Measurements from ENCODE around the gene UBE2Q1. TPM values are rescaled to one million over a fixed set of nuclear protein-coding genes. Genes with fewer than 3 reads are reported as not detected.

UBE2Q1 gene
- total and polyA plus RNA-seq, 2 donors (not counting 1 experiment from before 2014, with no cell fraction given) = 20.1 to 23.6 TPM

DNA sequence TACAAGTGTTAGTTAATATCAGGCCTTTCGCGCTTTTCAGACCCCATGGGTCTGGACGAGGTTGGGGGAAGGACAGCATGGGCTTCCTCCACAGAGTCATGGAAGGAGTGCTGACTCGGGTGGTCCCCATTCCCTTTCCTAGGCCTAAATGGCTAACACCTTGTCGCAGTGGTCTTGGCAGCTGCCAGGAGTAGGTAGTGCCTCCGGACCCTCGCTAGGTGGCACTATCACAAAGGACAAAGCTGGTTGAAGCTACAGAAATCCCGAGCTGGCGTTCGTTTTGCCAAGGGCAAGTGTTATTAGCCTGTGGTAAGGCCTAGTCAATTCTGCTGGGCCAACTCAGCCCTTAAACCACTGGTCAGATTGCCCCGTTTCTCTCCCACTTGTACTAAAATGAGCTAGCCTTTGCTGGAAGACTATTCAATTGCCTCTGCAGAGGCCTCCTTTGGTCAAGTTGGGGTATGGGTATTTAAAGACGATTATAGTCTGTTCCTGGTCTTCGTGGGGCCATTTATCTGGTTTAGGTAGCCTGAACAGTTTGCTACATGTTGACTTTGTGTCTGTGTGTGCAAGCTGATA is 1.1 kb upstream of the UBE2Q1 start:
- Histone ChIP-seq H3K9me3 (ENCODE audit: control insufficient read depth, insufficient read depth, low read depth, low read length) (no peaks in the 10 kb centered on the region), H3K9ac (ENCODE audit: insufficient read depth, low read length) (no peak overlapping the region), H3K4me2 (ENCODE audit: extremely low read depth, insufficient read depth, low read length) (peak overlapping the region; percentile 99), H3K79me2 (ENCODE audit: control insufficient read depth, insufficient read depth, low read length) (peaks cover 32% of the 10 kb centered on the region), H2AFZ (ENCODE audit: low read length) (peak overlapping the region; percentile 98), H3K4me3 (replicated peaks in 1 of 4; ENCODE audit: control extremely low read depth in 1 of 4, insufficient read depth in 1 of 4, low read depth in 3 of 4, low read length in 4 of 4) (peak overlapping the region; percentile 66 to 92 (median 69)), H3K27me3 (ENCODE audit: control insufficient read depth, insufficient read depth, low read length) (no peaks in the 10 kb centered on the region), H3K36me3 (ENCODE audit: control insufficient read depth, insufficient read depth, low read length) (peaks cover 9% of the 10 kb centered on the region), H3K4me1 (ENCODE audit: control insufficient read depth, extremely low read depth, insufficient read depth, low read length) (peaks cover 10% of the 10 kb centered on the region), H4K20me1 (ENCODE audit: control insufficient read depth, extremely low read depth, insufficient read depth, low read length) (no peaks in the 10 kb centered on the region), H3K27ac (ENCODE audit: insufficient read depth, low read length) (peak overlapping the region; percentile 87)
- peak; percentile 85 to 95 for DNase-seq (ENCODE audit: low read depth in 2 of 2)
- TF ChIP-seq EZH2 (IDR thresholded peaks at IDR 0.05; ENCODE audit: low read length, missing control alignments) = no peak
- TF ChIP-seq, protein P1, sequence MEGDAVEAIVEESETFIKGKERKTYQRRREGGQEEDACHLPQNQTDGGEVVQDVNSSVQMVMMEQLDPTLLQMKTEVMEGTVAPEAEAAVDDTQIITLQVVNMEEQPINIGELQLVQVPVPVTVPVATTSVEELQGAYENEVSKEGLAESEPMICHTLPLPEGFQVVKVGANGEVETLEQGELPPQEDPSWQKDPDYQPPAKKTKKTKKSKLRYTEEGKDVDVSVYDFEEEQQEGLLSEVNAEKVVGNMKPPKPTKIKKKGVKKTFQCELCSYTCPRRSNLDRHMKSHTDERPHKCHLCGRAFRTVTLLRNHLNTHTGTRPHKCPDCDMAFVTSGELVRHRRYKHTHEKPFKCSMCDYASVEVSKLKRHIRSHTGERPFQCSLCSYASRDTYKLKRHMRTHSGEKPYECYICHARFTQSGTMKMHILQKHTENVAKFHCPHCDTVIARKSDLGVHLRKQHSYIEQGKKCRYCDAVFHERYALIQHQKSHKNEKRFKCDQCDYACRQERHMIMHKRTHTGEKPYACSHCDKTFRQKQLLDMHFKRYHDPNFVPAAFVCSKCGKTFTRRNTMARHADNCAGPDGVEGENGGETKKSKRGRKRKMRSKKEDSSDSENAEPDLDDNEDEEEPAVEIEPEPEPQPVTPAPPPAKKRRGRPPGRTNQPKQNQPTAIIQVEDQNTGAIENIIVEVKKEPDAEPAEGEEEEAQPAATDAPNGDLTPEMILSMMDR (conservative IDR thresholded peaks at IDR 0.05 in 1 of 2, IDR thresholded peaks at IDR 0.05 in 1 of 2; ENCODE audit: low read depth in 1 of 2, low read length in 2 of 2) = peak; percentile 89 to 92

DNA sequence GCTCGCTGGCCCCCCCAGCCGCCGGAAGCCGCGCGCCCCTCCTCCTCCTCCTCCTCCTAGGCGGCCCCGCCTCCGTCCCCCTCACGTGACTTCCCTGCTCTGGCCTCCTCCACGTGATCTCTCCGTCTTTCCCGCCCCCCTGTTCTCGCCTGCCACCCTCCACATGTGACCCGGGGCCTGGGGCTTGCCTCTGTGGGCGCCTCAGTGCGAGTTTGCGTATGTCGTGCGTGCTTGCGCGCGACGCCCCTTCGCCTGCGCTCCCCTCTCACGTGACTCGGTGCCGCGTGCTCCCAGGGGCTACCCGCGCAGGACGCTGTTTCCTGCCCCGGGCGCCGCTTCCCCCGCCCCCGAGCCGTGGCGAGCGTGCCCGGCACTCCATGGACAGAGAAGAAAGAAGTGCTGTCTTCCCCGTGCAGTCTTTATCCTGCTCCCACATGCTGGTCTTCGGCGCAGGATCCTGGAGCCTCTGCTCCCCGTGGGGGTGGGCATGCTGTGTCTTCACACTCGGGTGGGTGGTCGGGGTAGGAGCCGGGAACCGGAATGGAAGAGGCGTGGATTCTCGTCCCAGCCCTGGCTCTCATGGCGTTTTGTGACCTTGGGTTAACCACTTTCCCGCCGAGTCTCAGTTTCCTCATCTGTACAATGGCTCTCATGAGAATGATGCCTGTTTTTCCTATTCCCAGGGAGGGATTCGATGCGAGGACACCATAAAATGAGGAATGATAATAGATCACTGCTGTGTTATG is 431 bp upstream of the UBE2Q1 start:
- peak; percentile 98 to 99 for DNase-seq (ENCODE audit: low read depth in 2 of 2)
- H3K36me3 ChIP-seq (ENCODE audit: control insufficient read depth, insufficient read depth, low read length) = peaks cover 11% of the 10 kb centered on the region
- no peaks in the 10 kb centered on the region for H4K20me1 ChIP-seq (ENCODE audit: control insufficient read depth, extremely low read depth, insufficient read depth, low read length)
- no peak for TF ChIP-seq EZH2 (IDR thresholded peaks at IDR 0.05; ENCODE audit: low read length, missing control alignments)
- TF ChIP-seq, protein P1 (conservative IDR thresholded peaks at IDR 0.05 in 1 of 2, IDR thresholded peaks at IDR 0.05 in 1 of 2; ENCODE audit: low read depth in 1 of 2, low read length in 2 of 2) = no peak
- H3K27ac ChIP-seq (ENCODE audit: insufficient read depth, low read length) = peak overlapping the region; percentile 87
- H3K27me3 ChIP-seq (ENCODE audit: control insufficient read depth, insufficient read depth, low read length) = no peaks in the 10 kb centered on the region
- H3K4me3 ChIP-seq (replicated peaks in 1 of 4; ENCODE audit: control extremely low read depth in 1 of 4, insufficient read depth in 1 of 4, low read depth in 3 of 4, low read length in 4 of 4) = peak overlapping the region; percentile 66 to 92 (median 69)
- H3K79me2 ChIP-seq (ENCODE audit: control insufficient read depth, insufficient read depth, low read length) = peaks cover 32% of the 10 kb centered on the region
- peak overlapping the region; percentile 99 for H3K4me2 ChIP-seq (ENCODE audit: extremely low read depth, insufficient read depth, low read length)
- peak overlapping the region; percentile 98 for H2AFZ ChIP-seq (ENCODE audit: low read length)
- peaks cover 10% of the 10 kb centered on the region for H3K4me1 ChIP-seq (ENCODE audit: control insufficient read depth, extremely low read depth, insufficient read depth, low read length)
- H3K9me3 ChIP-seq (ENCODE audit: control insufficient read depth, insufficient read depth, low read depth, low read length) = no peaks in the 10 kb centered on the region
- H3K9ac ChIP-seq (ENCODE audit: insufficient read depth, low read length) = peak overlapping the region; percentile 64

DNA sequence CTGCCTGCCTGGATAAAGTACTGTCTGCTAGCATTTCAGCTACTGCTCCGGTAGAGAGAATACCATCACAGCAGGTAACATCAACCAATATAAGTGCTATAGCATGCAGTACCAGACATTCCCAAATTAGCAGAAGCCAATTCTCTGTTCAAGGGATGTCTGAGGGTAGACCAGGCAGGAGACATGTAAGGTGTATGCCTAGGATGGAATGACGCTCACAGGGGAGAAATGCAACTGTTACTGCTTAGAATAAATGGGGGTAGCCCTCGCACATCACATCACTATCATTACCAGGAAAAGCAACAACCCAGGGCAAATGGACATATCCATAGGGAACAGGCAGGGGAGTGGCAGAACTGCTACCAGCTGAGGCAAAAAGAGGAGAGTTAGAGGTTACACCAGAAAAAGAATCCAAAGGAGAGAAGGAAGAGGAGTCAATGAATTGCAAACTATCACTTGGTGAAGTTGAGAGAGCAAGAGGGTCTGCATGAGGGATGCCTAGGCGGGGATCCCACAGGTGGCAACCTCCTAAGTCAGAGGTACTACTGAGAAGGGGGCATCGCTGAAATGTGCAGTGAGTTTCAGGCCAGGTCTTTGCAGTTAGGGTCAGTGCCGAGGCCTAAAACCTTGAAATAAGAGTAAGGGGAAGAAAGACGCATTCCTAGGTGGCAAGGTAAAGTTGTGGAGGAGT is 1.1 kb downstream of the UBE2Q1 start:
- TF ChIP-seq, protein P1 (conservative IDR thresholded peaks at IDR 0.05 in 1 of 2, IDR thresholded peaks at IDR 0.05 in 1 of 2; ENCODE audit: low read depth in 1 of 2, low read length in 2 of 2) = no peak
- no peak for TF ChIP-seq EZH2 (IDR thresholded peaks at IDR 0.05; ENCODE audit: low read length, missing control alignments)
- H3K36me3 ChIP-seq (ENCODE audit: control insufficient read depth, insufficient read depth, low read length) = peaks cover 22% of the 10 kb centered on the region
- no peak overlapping the region for H2AFZ ChIP-seq (ENCODE audit: low read length)
- peak overlapping the region; percentile 73 for H3K9ac ChIP-seq (ENCODE audit: insufficient read depth, low read length)
- peak overlapping the region; percentile 53 to 98 (median 84) for H3K4me3 ChIP-seq (replicated peaks in 1 of 4; ENCODE audit: control extremely low read depth in 1 of 4, insufficient read depth in 1 of 4, low read depth in 3 of 4, low read length in 4 of 4)
- no peak for DNase-seq (ENCODE audit: low read depth in 2 of 2)
- peak overlapping the region; percentile 64 for H3K27ac ChIP-seq (ENCODE audit: insufficient read depth, low read length)
- H3K9me3 ChIP-seq (ENCODE audit: control insufficient read depth, insufficient read depth, low read depth, low read length) = no peaks in the 10 kb centered on the region
- H3K79me2 ChIP-seq (ENCODE audit: control insufficient read depth, insufficient read depth, low read length) = peaks cover 32% of the 10 kb centered on the region
- peaks cover 10% of the 10 kb centered on the region for H3K4me1 ChIP-seq (ENCODE audit: control insufficient read depth, extremely low read depth, insufficient read depth, low read length)
- no peaks in the 10 kb centered on the region for H4K20me1 ChIP-seq (ENCODE audit: control insufficient read depth, extremely low read depth, insufficient read depth, low read length)
- peak overlapping the region; percentile 89 for H3K4me2 ChIP-seq (ENCODE audit: extremely low read depth, insufficient read depth, low read length)
- H3K27me3 ChIP-seq (ENCODE audit: control insufficient read depth, insufficient read depth, low read length) = no peaks in the 10 kb centered on the region

Measured in fibroblast of lung (primary cell).